Smooth muscle cell (in vitro differentiated cells): ENCODE data around the gene PROM2. TPM values are rescaled to one million over a fixed set of nuclear protein-coding genes. Genes with fewer than 3 reads are reported as not detected.

Source experiments
- DNase-seq: peaks from one replicate; lab custom pipeline; 2025; ENCODE audit not compliant: unreplicated experiment; lab: John Stamatoyannopoulos, UW
- H2AFZ ChIP-seq: fragments of 200-600 bp; sonication (generic); 2 replicates; pipeline ENCODE4 v1.6.0; 2016; ENCODE audit warnings: antibody characterized with exemption, low read depth, mild to moderate bottlenecking
- H3F3A ChIP-seq: fragments of 200-600 bp; sonication (generic); 2 replicates; pipeline ENCODE4 v1.6.0; 2017; ENCODE audit warnings: antibody characterized with exemption, low read depth
- H3K27ac ChIP-seq: fragments of 200-600 bp; sonication (generic); 2 replicates; pipeline ENCODE4 v1.5.1; 2016; ENCODE audit warnings: low read depth, mild to moderate bottlenecking
- H3K27me3 ChIP-seq: fragments of 200-600 bp; sonication (generic); 2 replicates; pipeline ENCODE4 v1.6.1; 2016; ENCODE audit warnings: low read depth, mild to moderate bottlenecking
- H3K36me3 ChIP-seq: fragments of 200-600 bp; sonication (generic); 2 replicates; pipeline ENCODE4 v1.5.1; 2016; ENCODE audit warnings: low read depth
- H3K4me1 ChIP-seq: fragments of 200-600 bp; sonication (generic); 2 replicates; pipeline ENCODE4 v1.5.1; 2016; ENCODE audit warnings: low read depth
- H3K4me2 ChIP-seq: fragments of 200-600 bp; sonication (generic); 2 replicates; pipeline ENCODE4 v1.6.0; 2016; ENCODE audit warnings: mild to moderate bottlenecking
- H3K4me3 ChIP-seq: fragments of 200-600 bp; sonication (generic); 2 replicates; pipeline ENCODE4 v1.5.1; 2016; ENCODE audit warnings: mild to moderate bottlenecking
- H3K79me2 ChIP-seq: fragments of 200-600 bp; sonication (generic); 2 replicates; pipeline ENCODE4 v1.6.0; 2016; ENCODE audit warnings: low read depth, mild to moderate bottlenecking
- H3K9ac ChIP-seq: fragments of 200-600 bp; sonication (generic); 2 replicates; pipeline ENCODE4 v1.6.0; 2016; ENCODE audit warnings: low read depth
- H3K9me3 ChIP-seq: fragments of 200-600 bp; sonication (generic); replicated peaks from 2 replicates; pipeline ENCODE4 v1.5.1; 2016; ENCODE audit warnings: low read depth
- H4K20me1 ChIP-seq: fragments of 200-600 bp; sonication (generic); 2 replicates; pipeline ENCODE4 v1.6.0; 2016; ENCODE audit warnings: low read depth
- WGBS: methylation state at CpG from one replicate; pipeline ENCODE4 v1.1.7; 2016; ENCODE audit warnings: low lambda C conversion rate; 5-methylcytosine and 5-hydroxymethylcytosine counted together
- polyA plus RNA-seq: library from polyadenylated mRNA; unstranded; fragments of >200 nt; fragmentation: Nextera tagmentation; extraction: Ambion mirVana; gene quantifications from 2 replicates; pipeline ENCODE4 v1.2.1, GENCODE V29; 2016
- total RNA-seq: library from RNA; depleted of rRNA; stranded (reverse); fragments of >200 nt; gene quantifications from 2 replicates; pipeline ENCODE4 v1.2.3, GENCODE V29; 2014
- TF ChIP-seq, protein P1 (sequence below): fragments of 200-600 bp; sonication (generic); IDR thresholded peaks from 2 replicates; pipeline ENCODE4 v1.5.1; 2017; ENCODE audit warnings: borderline replicate concordance, mild to moderate bottlenecking, antibody characterized with exemption; ENCODE audit not compliant: insufficient read depth, poor library complexity, severe bottlenecking

PROM2 gene
- total and polyA plus RNA-seq, 2 experiments from 2014 or later: 0.70 to 4.2 TPM

DNA sequence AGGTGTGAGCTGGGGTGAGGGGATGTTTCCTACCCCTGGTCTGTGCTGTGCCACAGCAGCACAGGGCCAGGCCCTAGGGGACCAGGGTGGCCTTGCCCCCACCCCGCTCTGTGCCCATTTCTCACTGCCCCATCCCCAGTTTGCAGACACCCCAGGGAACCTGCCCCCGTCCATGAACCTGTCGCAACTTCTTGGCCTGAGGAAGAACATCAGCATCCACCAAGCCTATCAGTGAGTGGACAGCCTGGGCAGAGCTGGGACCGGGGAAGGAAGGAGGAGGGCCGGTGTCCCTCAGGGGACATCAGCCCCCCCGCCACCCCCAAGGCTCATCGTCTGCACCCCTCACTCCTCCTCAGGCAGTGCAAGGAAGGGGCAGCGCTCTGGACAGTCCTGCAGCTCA, 7.5 kb downstream of the PROM2 start:
- Histone ChIP-seq H3K36me3 (no peaks in the 10 kb centered on the region), H3K27me3 (no peaks in the 10 kb centered on the region), H4K20me1 (no peaks in the 10 kb centered on the region), H3K4me2 (no peak overlapping the region), H3K27ac (no peak overlapping the region), H3F3A (no peaks in the 10 kb centered on the region), H3K4me3 (no peak overlapping the region), H2AFZ (no peak overlapping the region), H3K79me2 (no peaks in the 10 kb centered on the region), H3K9me3 (no peaks in the 10 kb centered on the region), H3K9ac (no peak overlapping the region), H3K4me1 (no peaks in the 10 kb centered on the region)
- no peak for DNase-seq
- TF ChIP-seq, protein P1, sequence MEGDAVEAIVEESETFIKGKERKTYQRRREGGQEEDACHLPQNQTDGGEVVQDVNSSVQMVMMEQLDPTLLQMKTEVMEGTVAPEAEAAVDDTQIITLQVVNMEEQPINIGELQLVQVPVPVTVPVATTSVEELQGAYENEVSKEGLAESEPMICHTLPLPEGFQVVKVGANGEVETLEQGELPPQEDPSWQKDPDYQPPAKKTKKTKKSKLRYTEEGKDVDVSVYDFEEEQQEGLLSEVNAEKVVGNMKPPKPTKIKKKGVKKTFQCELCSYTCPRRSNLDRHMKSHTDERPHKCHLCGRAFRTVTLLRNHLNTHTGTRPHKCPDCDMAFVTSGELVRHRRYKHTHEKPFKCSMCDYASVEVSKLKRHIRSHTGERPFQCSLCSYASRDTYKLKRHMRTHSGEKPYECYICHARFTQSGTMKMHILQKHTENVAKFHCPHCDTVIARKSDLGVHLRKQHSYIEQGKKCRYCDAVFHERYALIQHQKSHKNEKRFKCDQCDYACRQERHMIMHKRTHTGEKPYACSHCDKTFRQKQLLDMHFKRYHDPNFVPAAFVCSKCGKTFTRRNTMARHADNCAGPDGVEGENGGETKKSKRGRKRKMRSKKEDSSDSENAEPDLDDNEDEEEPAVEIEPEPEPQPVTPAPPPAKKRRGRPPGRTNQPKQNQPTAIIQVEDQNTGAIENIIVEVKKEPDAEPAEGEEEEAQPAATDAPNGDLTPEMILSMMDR: no peak
- WGBS: 90% methylated on average over 8 of the region's 8 CpGs

- Histone ChIP-seq H3K4me2 (no peak overlapping the region), H3K4me3 (no peak overlapping the region), H3K79me2 (no peaks in the 10 kb centered on the region), H3K27ac (no peak overlapping the region), H3K27me3 (no peaks in the 10 kb centered on the region), H3K36me3 (no peaks in the 10 kb centered on the region), H3K4me1 (no peaks in the 10 kb centered on the region), H4K20me1 (no peaks in the 10 kb centered on the region), H2AFZ (no peak overlapping the region), H3K9me3 (no peaks in the 10 kb centered on the region), H3K9ac (no peak overlapping the region), H3F3A (no peaks in the 10 kb centered on the region)
- TF ChIP-seq, protein P1: no peak
- DNase-seq: no peak
- WGBS: 61% methylated on average over 3 of the region's 3 CpGs
Measured at GRCh38 chr2:95282458-95282857, 8.2 kb downstream of the PROM2 start.

- H3K27me3 ChIP-seq: no peaks in the 10 kb centered on the region
- no peak overlapping the region for H3K27ac ChIP-seq
- no peaks in the 10 kb centered on the region for H3K4me1 ChIP-seq
- no peak overlapping the region for H2AFZ ChIP-seq
- WGBS: 94% methylated on average over 4 of the region's 4 CpGs
- no peak overlapping the region for H3K9ac ChIP-seq
- TF ChIP-seq, protein P1: no peak
- DNase-seq: no peak
- no peaks in the 10 kb centered on the region for H3K36me3 ChIP-seq
- no peak overlapping the region for H3K4me3 ChIP-seq
- H4K20me1 ChIP-seq: no peaks in the 10 kb centered on the region
- no peaks in the 10 kb centered on the region for H3F3A ChIP-seq
- no peak overlapping the region for H3K4me2 ChIP-seq
- H3K79me2 ChIP-seq: no peaks in the 10 kb centered on the region
- no peaks in the 10 kb centered on the region for H3K9me3 ChIP-seq
Measured at GRCh38 chr2:95283562-95283961, 9.3 kb downstream of the PROM2 start.

DNA sequence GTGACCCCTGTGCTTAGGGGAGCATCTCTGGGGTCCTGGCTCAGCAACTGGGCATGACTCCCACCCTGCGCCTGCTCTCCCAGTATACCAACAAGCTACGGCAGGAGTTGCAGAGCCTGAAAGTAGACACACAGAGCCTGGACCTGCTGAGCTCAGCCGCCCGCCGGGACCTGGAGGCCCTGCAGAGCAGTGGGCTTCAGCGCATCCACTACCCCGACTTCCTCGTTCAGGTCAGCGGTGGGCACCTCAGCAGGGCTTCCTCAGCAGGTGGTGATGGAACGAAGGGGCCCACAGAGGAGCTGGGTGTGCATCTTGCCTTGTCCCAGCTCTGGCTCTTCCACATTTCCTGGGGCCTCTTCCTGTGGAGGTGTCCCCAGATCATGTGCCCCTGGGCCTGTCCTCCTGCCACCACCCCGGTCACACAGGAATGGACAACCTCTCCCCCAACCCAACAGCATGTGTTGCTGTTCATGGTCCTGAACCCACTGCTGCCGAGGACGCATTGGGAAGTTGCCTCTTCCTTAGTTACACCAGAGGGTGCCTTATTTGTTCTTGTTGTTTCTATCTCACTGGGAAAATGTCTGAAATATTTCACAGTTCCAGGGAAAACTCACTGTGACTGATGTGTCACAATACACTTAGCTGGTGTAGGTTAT, 10.8 kb downstream of the PROM2 start:
- Histone ChIP-seq H3K79me2 (no peaks in the 10 kb centered on the region), H3K4me1 (no peaks in the 10 kb centered on the region), H3K9me3 (no peaks in the 10 kb centered on the region), H4K20me1 (no peaks in the 10 kb centered on the region), H2AFZ (no peak overlapping the region), H3K27me3 (no peaks in the 10 kb centered on the region), H3F3A (no peaks in the 10 kb centered on the region), H3K36me3 (no peaks in the 10 kb centered on the region), H3K27ac (no peak overlapping the region), H3K4me2 (no peak overlapping the region), H3K4me3 (no peak overlapping the region), H3K9ac (no peak overlapping the region)
- WGBS: 93% methylated on average over 13 of the region's 13 CpGs
- TF ChIP-seq, protein P1: no peak
- no peak for DNase-seq
